ENCODE data around the gene SEC16B.

GRCh38 chr1:177964336-177964735, 5.5 kb downstream of the SEC16B start:
- TF ChIP-seq CTCF (conservative IDR thresholded peaks at IDR 0.05; ENCODE audit: low read length) (no peak), EZH2phosphoT487 (IDR thresholded peaks at IDR 0.05; ENCODE audit: borderline replicate concordance, low read depth, low read length) (no peak)

All from OCI-LY7 (cell line).